GM21381 (cell line): ENCODE results near the gene RPS19BP1.
"Not testable (repeated sequence)": the region's sequence is repeated elsewhere in the genome, so short reads cannot be mapped to it uniquely, and the experiment has no call there.

ENCODE experiments used
- ATAC-seq: cut with Tn5 transposase; IDR thresholded peaks from one replicate; pipeline ENCODE4 v1.9.1; 2021; ENCODE audit warnings: mild to moderate bottlenecking, moderate library complexity; ENCODE audit not compliant: unreplicated experiment

Gene RPS19BP1

GRCh38 chr22:39528681-39529486, 3.7 kb downstream of the RPS19BP1 start:
- ATAC-seq, result no peak

- ATAC-seq, result no peak
These were observed 4.4 kb downstream of the RPS19BP1 start for GRCh38 chr22:39528080-39528661.

- ATAC-seq, result no peak
These were observed 5.0 kb downstream of the RPS19BP1 start for GRCh38 chr22:39527481-39527961.

- no peak for ATAC-seq
These were observed 5.8 kb downstream of the RPS19BP1 start for GRCh38 chr22:39526736-39527171.

GRCh38 chr22:39525658-39525975, 6.9 kb downstream of the RPS19BP1 start:
- no peak for ATAC-seq

- no peak for ATAC-seq
These were observed 7.5 kb downstream of the RPS19BP1 start for GRCh38 chr22:39524753-39525657.

- ATAC-seq, result no peak
These were observed 8.3 kb downstream of the RPS19BP1 start for GRCh38 chr22:39524089-39524752.

- ATAC-seq, result no peak
These were observed 9.8 kb downstream of the RPS19BP1 start for GRCh38 chr22:39522567-39523300.

GRCh38 chr22:39522091-39522490, 10.5 kb downstream of the RPS19BP1 start:
- not testable (repeated sequence) for ATAC-seq

- not testable (repeated sequence) for ATAC-seq
These were observed 11.3 kb downstream of the RPS19BP1 start for GRCh38 chr22:39521106-39521885.

GRCh38 chr22:39520226-39521105, 12.1 kb downstream of the RPS19BP1 start, which contains the start of gene ATF4:
Gene ATF4, plus strand, starts transcription at chr22:39520562. Its CDS starts 884 bp downstream, at chr22:39521446.
- ATAC-seq, result peak; percentile 47

- peak; percentile 70 for ATAC-seq
These were observed 12.8 kb downstream of the RPS19BP1 start for GRCh38 chr22:39519681-39520225.

- no peak for ATAC-seq
These were observed 13.4 kb downstream of the RPS19BP1 start for GRCh38 chr22:39518996-39519680.

GRCh38 chr22:39518144-39518786, 14.3 kb downstream of the RPS19BP1 start:
- ATAC-seq, result no peak

- ATAC-seq, result no peak
These were observed 15.1 kb downstream of the RPS19BP1 start for GRCh38 chr22:39517470-39517869.

- no peak for ATAC-seq
These were observed 17.1 kb downstream of the RPS19BP1 start for GRCh38 chr22:39515266-39516050.
